Measurements from ENCODE around the gene QARS1. TPM values are rescaled to one million over a fixed set of nuclear protein-coding genes. Genes with fewer than 3 reads are reported as not detected.

Gene QARS1
- total and polyA plus RNA-seq, 2 of the 8 experiments (the other 6 are each of a cell fraction or from before 2014, with no cell fraction given), result 353 to 581 TPM

GRCh38 chr3:49132437-49133225 lies 28.1 kb upstream of the QARS1 start, which contains the start of gene LAMB2:
Gene LAMB2 (minus strand): TSS chr3:49133050. CDS start chr3:49132867, 183 bp downstream.
- Histone ChIP-seq H3K23ac (ENCODE audit: insufficient read length) (no peak within 1 kb of the TSS), H3K79me2 (ENCODE audit: control insufficient read depth in 1 of 2, insufficient read depth in 2 of 2, low read length in 2 of 2) (no peaks in the 10 kb centered on the region), H3K14ac (ENCODE audit: insufficient read length) (peak within 1 kb of the TSS; percentile 70), H3K27ac (ENCODE audit: low read depth, low read length) (peak within 1 kb of the TSS; percentile 43), H3K4me3 (ENCODE audit: extremely low read depth in 1 of 4, insufficient read depth in 2 of 4, low read depth in 3 of 4, low read length in 4 of 4) (peak within 1 kb of the TSS; percentile 62 to 92 (median 81)), H2BK20ac (ENCODE audit: low read length) (no peak within 1 kb of the TSS), H2BK5ac (ENCODE audit: low read depth, low read length) (peak within 1 kb of the TSS; percentile 89), H3K56ac (replicated peaks; ENCODE audit: insufficient read length, low read depth, low read length) (peak within 1 kb of the TSS; percentile 87), H3K36me3 (ENCODE audit: control insufficient read depth in 2 of 4, insufficient read depth in 4 of 4, low read length in 3 of 4) (0 out of 8 replicates have a peak, but pooled peaks cover 0 to 2% (median 0%) of the 10 kb centered on the region in 4 experiments), H4K8ac (ENCODE audit: extremely low read depth, insufficient read depth, low read length) (peak within 1 kb of the TSS; percentile 87; the same call in 1 of the 2 replicates), H4K91ac (replicated peaks; ENCODE audit: insufficient read length, low read length) (peak within 1 kb of the TSS; percentile 87), H3K9ac (replicated peaks in 1 of 4; ENCODE audit: extremely low read depth in 1 of 4, low read depth in 3 of 4, low read length in 3 of 4) (peak within 1 kb of the TSS in 3 of 4 experiments; percentile 46 to 62 (median 48); a peak in 5 of 7 replicates), H2AFZ (ENCODE audit: low read length) (peak within 1 kb of the TSS; percentile 95), H3K4me1 (replicated peaks in 1 of 4; ENCODE audit: control insufficient read depth in 3 of 4, insufficient read depth in 4 of 4, low read length in 3 of 4) (peaks cover 0 to 8% (median 7%) of the 10 kb centered on the region in 4 experiments; a peak in 6 of 7 replicates), H2BK120ac (replicated peaks; ENCODE audit: low read depth, low read length) (peak within 1 kb of the TSS; percentile 93), H3K27me3 (replicated peaks in 1 of 4; ENCODE audit: control insufficient read depth in 3 of 4, extremely low read depth in 1 of 4, insufficient read depth in 3 of 4, low read length in 3 of 4) (no peaks in the 10 kb centered on the region), H3K4me2 (ENCODE audit: insufficient read depth in 1 of 2, low read depth in 2 of 2, low read length in 2 of 2) (peak within 1 kb of the TSS; percentile 76 to 90), H3K79me1 (ENCODE audit: low read depth, low read length) (0 out of 2 replicates have a peak, but pooled peaks cover 4% of the 10 kb centered on the region), H2BK12ac (ENCODE audit: low read depth, low read length) (peak within 1 kb of the TSS; percentile 71), H3K18ac (ENCODE audit: extremely low read depth, low read length) (peak within 1 kb of the TSS; percentile 88), H4K20me1 (replicated peaks in 1 of 2; ENCODE audit: control insufficient read depth in 1 of 2, insufficient read depth in 2 of 2, low read length in 2 of 2) (peaks cover 0 to 4% of the 10 kb centered on the region in 2 experiments), H2AK5ac (ENCODE audit: low read depth, low read length) (peak within 1 kb of the TSS; percentile 75; the same call in 1 of the 2 replicates), H2BK15ac (ENCODE audit: low read length) (peak within 1 kb of the TSS; percentile 25; the same call in 1 of the 2 replicates), H4K5ac (ENCODE audit: insufficient read length, low read depth, low read length) (peak within 1 kb of the TSS; percentile 90), H3K23me2 (ENCODE audit: low read depth, low read length) (peaks cover 12% of the 10 kb centered on the region), H3K4ac (replicated peaks; ENCODE audit: insufficient read length, low read depth, low read length) (peak within 1 kb of the TSS; percentile 60), H3K9me3 (ENCODE audit: insufficient read depth in 2 of 2, low read depth in 1 of 2, low read length in 1 of 2) (no peaks in the 10 kb centered on the region)
- FAIRE-seq (no peak), DNase-seq (ENCODE audit: low read depth in 1 of 2, low spot score in 2 of 2) (peak; percentile 39 to 88)
- 12% methylated on average over 21 of the region's 28 CpGs; no CpG with 5 or more reads in 1 of the 2 experiments for WGBS, 2 experiments (ENCODE audit: extremely low coverage in 1 of 2, insufficient coverage in 1 of 2, insufficient read length in 1 of 2, insufficient replicate concordance in 2 of 2, low coverage in 1 of 2, low lambda C conversion rate in 2 of 2, missing lambda C conversion rate in 1 of 2)
- ChIA-PET POLR2A (ENCODE audit: partially characterized antibody) (interaction anchor here (0.6 to 2.4 kb wide), 23 partner anchors 8 to 782 kb away, joined by 3 to 19 read pairs (median 3); partner anchors contain the start of genes DAG1, IMPDH2, NDUFAF3 and QARS1), CTCF (ENCODE audit: partially characterized antibody) (interaction anchor here (0.7 to 5.5 kb wide), 17 partner anchors 11 to 311 kb away, joined by 3 to 43 read pairs (median 3); partner anchors contain the start of genes KLHDC8B and USP19)
- 0 out of 2 replicates have a peak, but pooled peaks have one; percentile 49 for TF ChIP-seq EGR1 (IDR thresholded peaks at IDR 0.05; ENCODE audit: borderline replicate concordance, low read depth, low read length)
- peak; percentile 89 for TF ChIP-seq SP1 (IDR thresholded peaks at IDR 0.05; ENCODE audit: low read depth, low read length)
- TF ChIP-seq MAFK (IDR thresholded peaks at IDR 0.05; ENCODE audit: low read depth, low read length), result no peak
- TF ChIP-seq JUN (IDR thresholded peaks at IDR 0.05; ENCODE audit: low read depth, low read length), result no peak
- peak; percentile 88 for TF ChIP-seq SAP30 (IDR thresholded peaks at IDR 0.05; ENCODE audit: insufficient read depth, insufficient replicate concordance, low read length)
- TF ChIP-seq SIN3A (conservative IDR thresholded peaks at IDR 0.05 in 1 of 2, IDR thresholded peaks at IDR 0.05 in 1 of 2; ENCODE audit: low read depth in 1 of 2, low read length in 2 of 2), result 0 out of 4 replicates have a peak, but pooled peaks have one; percentile 34 to 47
- no peak for TF ChIP-seq ATF2 (IDR thresholded peaks at IDR 0.05; ENCODE audit: low read length)
- TF ChIP-seq TAF1 (IDR thresholded peaks at IDR 0.05; ENCODE audit: low read depth, low read length), result 0 out of 2 replicates have a peak, but pooled peaks have one; percentile 46

Data from H1 (cell line).